ENCODE data around the gene ANKRD40CL.
A peak's percentile ranks its signal among the peaks of the same experiment; 100 is the strongest.

The ANKRD40CL gene

DNA sequence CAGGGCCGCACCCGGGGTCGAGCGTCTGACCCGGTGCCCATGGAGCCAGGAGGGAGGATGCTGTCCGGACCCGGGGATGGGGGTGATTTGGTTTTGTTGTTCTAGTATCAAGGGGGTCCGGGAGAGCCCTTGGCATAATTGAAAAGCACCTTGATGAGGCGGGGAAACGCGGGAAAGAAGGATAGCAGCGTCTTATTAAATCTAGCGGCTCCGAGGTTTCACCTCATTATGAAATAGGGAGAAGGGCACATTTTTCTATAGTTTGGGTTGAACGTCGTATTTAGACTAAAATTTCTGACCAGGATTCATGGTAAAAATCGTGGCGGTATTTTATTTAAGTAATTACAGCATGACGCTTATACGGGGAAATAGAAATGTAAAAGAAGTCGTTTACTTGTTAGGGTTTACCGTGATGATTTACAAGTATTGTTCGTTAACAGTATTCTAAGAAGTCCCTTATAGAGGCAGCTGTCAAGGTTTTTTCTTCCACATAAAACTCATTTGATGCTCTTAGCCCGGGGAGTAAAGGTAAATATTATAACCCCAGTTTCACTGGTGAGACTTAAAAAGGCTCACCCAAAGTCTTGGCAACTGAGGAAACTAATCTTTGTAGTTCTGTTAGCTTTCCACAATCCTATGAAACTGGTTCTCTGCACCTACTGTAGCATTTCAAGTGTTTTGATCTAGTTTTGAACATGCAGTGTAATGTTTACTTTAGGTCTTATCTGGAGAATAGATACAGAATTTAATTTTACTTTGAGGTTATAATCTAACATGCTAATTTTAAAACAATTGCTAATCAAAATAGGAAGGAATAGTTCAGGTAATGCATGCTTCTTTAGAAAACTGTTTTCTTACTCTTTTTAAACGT, 47.2 kb downstream of the ANKRD40CL start:
- DNase-seq (ENCODE audit: insufficient read length, low spot score) (no peak), FAIRE-seq (no peak)

DNA sequence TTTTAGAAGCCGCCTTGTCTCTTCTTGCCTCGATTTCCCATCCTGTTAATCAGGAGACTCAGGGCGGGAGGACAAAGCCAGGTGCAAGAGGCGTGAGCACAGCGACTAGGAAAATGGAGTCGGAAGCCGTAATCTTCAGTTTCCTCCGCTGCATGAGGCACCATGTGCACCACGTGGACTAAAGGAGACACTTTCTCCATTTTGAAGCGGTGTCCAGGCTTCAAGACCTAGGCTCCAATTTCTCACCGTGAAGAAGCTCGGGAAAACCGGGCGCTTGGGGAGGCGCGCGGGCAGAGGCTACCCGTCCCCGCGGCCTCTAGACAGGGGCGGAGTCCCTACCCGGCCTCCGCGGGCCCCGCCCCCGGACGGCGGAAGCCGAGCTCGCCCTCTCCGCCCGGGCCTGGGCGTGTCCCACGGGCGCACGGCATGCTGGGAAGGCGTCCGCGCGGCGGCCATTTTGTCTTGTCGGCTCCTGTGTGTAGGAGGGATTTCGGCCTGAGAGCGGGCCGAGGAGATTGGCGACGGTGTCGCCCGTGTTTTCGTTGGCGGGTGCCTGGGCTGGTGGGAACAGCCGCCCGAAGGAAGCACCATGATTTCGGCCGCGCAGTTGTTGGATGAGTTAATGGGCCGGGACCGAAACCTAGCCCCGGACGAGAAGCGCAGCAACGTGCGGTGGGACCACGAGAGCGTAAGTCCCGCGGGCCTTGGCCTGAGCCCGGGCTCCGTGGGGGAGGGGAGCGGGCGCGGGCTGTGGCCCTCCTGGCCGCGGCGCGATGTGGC, 48.0 kb downstream of the ANKRD40CL start, which contains the start of gene LUC7L3:
TSS of gene LUC7L3 (plus strand) at position 460 of the 780 bp plus-strand sequence. CDS start at position 590, 130 bp downstream.
- FAIRE-seq, result peak; percentile 86
- peak; percentile 98 for DNase-seq (ENCODE audit: insufficient read length, low spot score)

DNA sequence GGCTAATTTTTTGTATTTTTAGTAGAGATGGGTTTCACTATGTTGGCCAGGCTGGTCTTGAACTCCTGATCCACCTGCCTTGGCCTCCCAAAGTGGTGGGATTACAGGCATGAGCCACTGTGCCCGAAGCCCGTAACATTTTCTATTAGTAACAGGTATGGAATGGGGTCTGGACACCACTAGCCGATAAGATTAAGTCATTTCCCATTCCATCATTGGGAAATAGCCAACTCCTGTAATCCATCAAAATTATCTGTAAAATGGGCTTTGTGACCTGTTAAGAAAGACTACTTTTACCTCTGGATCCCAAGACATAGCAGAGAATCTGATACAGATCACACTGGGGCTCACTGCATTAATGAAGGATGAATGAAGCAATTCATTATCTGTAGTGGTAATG, 51.8 kb downstream of the ANKRD40CL start:
- DNase-seq (ENCODE audit: insufficient read length, low spot score) (no peak), FAIRE-seq (no peak)

DNA sequence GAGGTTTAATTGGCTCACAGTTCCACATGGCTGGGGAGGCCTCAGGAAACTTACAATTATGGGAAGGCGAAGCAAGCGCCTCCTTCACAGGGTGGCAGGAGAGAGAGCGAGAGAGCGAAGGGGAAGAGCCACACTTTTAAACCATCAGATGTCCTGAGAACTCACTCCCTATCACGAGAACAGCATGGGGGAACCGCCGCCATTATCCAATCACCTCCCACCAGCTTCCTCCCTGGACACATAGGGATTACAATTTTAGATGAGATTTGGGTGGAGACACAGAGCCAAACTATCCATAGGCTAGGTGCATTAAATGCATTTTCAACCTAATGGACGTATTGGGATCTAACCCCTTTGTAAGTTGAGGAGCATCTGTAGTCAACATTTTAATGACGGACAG, 54.7 kb downstream of the ANKRD40CL start:
- no peak for FAIRE-seq

More for the DNA sequence above, 54.7 kb downstream of the ANKRD40CL start:
- DNase-seq (ENCODE audit: insufficient read length, low spot score), result no peak

Data from HTR-8/SVneo (cell line).